Measurements from ENCODE around the gene EEA1.

DNA sequence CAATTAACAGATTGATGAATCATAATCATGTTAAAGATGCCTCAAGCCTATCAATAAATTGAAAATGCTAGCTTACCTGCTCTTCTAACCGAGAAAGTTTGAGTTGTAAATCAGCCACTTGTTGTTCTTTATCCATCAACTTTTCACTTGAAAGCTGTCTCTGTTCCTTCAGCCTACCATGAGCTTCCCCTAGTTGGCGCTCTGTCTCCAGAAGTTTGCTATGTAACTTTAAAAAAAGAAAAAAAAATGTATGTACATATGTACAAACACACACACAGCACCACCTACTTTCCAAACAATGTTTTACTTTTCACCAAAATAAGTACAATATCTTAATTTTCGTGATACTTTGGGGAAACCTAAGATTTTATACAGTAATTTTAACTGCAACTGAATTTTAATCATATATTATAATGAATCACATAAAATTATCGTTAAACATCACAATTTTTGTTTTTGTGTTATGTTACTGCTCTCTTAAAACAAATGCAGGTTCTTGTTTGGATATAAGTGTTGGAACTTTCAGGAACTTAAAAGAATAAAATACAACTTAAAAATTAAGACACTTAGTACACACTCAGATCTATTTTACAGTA lies 101.2 kb downstream of the EEA1 start:
- TF ChIP-seq POLR2A (IDR thresholded peaks at IDR 0.05): no peak
- TF ChIP-seq CTCF (IDR thresholded peaks at IDR 0.05): no peak
- no peak for TF ChIP-seq EP300 (IDR thresholded peaks at IDR 0.05)
